ENCODE results near the gene RTP5. TPM values are rescaled to one million over a fixed set of nuclear protein-coding genes. Genes with fewer than 3 reads are reported as not detected.

Gene RTP5
- total RNA-seq, 1 experiment from 2014 or later, result not detected

- TF ChIP-seq CTCF (IDR thresholded peaks at IDR 0.05 in 2 of 3, conservative IDR thresholded peaks at IDR 0.05 in 1 of 3; ENCODE audit: borderline replicate concordance in 1 of 3, insufficient read depth in 1 of 3, low read depth in 2 of 3, low read length in 2 of 3), result no peak
- no peak for TF ChIP-seq SRF (IDR thresholded peaks at IDR 0.05; ENCODE audit: low read depth)
Observed at GRCh38 chr2:241902357-241902991, 32.9 kb downstream of the RTP5 start (continued).

- no peak overlapping the region for H3K9ac ChIP-seq (ENCODE audit: low read length)
- DNase-seq (ENCODE audit: low read depth, low spot score), result no peak
- no peaks in the 10 kb centered on the region for H3K27me3 ChIP-seq (ENCODE audit: insufficient read depth, low read length)
- TF ChIP-seq YY1 (IDR thresholded peaks at IDR 0.05; ENCODE audit: extremely low read depth, insufficient replicate concordance, low read depth, low read length) (no peak), EGR1 (IDR thresholded peaks at IDR 0.05; ENCODE audit: low read depth) (no peak), REST (IDR thresholded peaks at IDR 0.05; ENCODE audit: low read depth) (no peak), EZH2phosphoT487 (IDR thresholded peaks at IDR 0.05; ENCODE audit: borderline replicate concordance) (no peak), MAX (IDR thresholded peaks at IDR 0.05) (no peak), ATF3 (IDR thresholded peaks at IDR 0.05) (no peak), POLR2A (IDR thresholded peaks at IDR 0.05; ENCODE audit: borderline replicate concordance, extremely low read depth, insufficient read depth, insufficient read length) (no peak), TCF7L2 (IDR thresholded peaks at IDR 0.05; ENCODE audit: borderline replicate concordance, extremely low read depth, insufficient read depth, insufficient read length) (no peak), JUND (IDR thresholded peaks at IDR 0.05) (no peak), EZH2 (IDR thresholded peaks at IDR 0.05) (no peak), CBX3 (IDR thresholded peaks at IDR 0.05; ENCODE audit: low read depth) (no peak), SRF (IDR thresholded peaks at IDR 0.05; ENCODE audit: low read depth) (no peak), POLR2AphosphoS5 (IDR thresholded peaks at IDR 0.05; ENCODE audit: low read depth, low read length) (no peak), ELF1 (IDR thresholded peaks at IDR 0.05; ENCODE audit: borderline replicate concordance, low read depth) (no peak)
Observed at GRCh38 chr2:241903121-241904010, 33.8 kb downstream of the RTP5 start.

More at GRCh38 chr2:241903121-241904010, 33.8 kb downstream of the RTP5 start:
- ATAC-seq, result no peak
- Histone ChIP-seq H3K4me2 (ENCODE audit: low read length) (no peak overlapping the region), H3K4me3 (replicated peaks in 1 of 2; ENCODE audit: low read depth in 1 of 2, low read length in 2 of 2) (no peak overlapping the region), H3K79me2 (ENCODE audit: insufficient read depth, low read length) (no peaks in the 10 kb centered on the region), H4K20me1 (ENCODE audit: insufficient read depth) (no peaks in the 10 kb centered on the region), H3K27ac (ENCODE audit: low read depth, low read length) (no peak overlapping the region; the same call in 1 of the 2 replicates), H3K9me3 (ENCODE audit: control insufficient read depth in 1 of 2, insufficient read depth in 1 of 2, low read depth in 1 of 2, low read length in 2 of 2) (no peaks in the 10 kb centered on the region), H2AFZ (ENCODE audit: low read depth, low read length, poor library complexity, severe bottlenecking) (no peak overlapping the region), H3K9me2 (ENCODE audit: insufficient read depth) (no peaks in the 10 kb centered on the region), H3K4me1 (ENCODE audit: control insufficient read depth in 1 of 2, insufficient read depth in 2 of 2, low read length in 2 of 2) (no peaks in the 10 kb centered on the region), H3K36me3 (ENCODE audit: control insufficient read depth in 1 of 2, insufficient read depth in 2 of 2, low read length in 2 of 2) (no peaks in the 10 kb centered on the region)
- intact Hi-C loops (cut with micrococcal nuclease), result no loop called here
- BruUV-seq (replicated peaks), result no TSS peak
- ChIA-PET CTCF (no interaction called here), POLR2A (no interaction called here), RAD21 (ENCODE audit: low non-redundant PET in 1 of 2, low total read pairs in 2 of 2, uncharacterized antibody in 2 of 2, unreplicated experiment in 2 of 2) (no interaction called here)

All from HCT116 (cell line).